HL-60/S4 treated with retinoic acid at 250 ng/mL for 4 days and 3 days (cell line): ENCODE data around the gene MAN1C1.
"Not testable (repeated sequence)": the region's sequence is repeated elsewhere in the genome, so short reads cannot be mapped to it uniquely, and the experiment has no call there.

Source experiments
- in situ Hi-C: fragments of 300-500 bp; cut with MboI; formaldehyde crosslinking; loops from 2 replicates; pipeline ENCODE4 v1.7.0; 2022; ENCODE audit warnings: low sequenced_read_pairs

Gene MAN1C1

GRCh38 chr1:25654109-25654660 lies 37.6 kb downstream of the MAN1C1 start:
- in situ Hi-C loops = no loop called here

- in situ Hi-C loops = no loop called here
Measured at GRCh38 chr1:25657121-25657882, 40.7 kb downstream of the MAN1C1 start.

GRCh38 chr1:25657883-25658760 lies 41.5 kb downstream of the MAN1C1 start:
- in situ Hi-C loops = no loop called here

- in situ Hi-C loops = no loop called here
Measured at GRCh38 chr1:25658791-25659431, 42.3 kb downstream of the MAN1C1 start.

GRCh38 chr1:25661043-25661815 lies 44.6 kb downstream of the MAN1C1 start:
- in situ Hi-C loops = no loop called here

- in situ Hi-C loops = no loop called here
Measured at GRCh38 chr1:25662061-25662460, 45.5 kb downstream of the MAN1C1 start.

- in situ Hi-C loops = not testable (repeated sequence)
Measured at GRCh38 chr1:25662959-25663358, 46.4 kb downstream of the MAN1C1 start.

GRCh38 chr1:25664357-25665199 lies 48.0 kb downstream of the MAN1C1 start:
- in situ Hi-C loops = no loop called here

- in situ Hi-C loops = no loop called here
Measured at GRCh38 chr1:25666460-25666859, 49.9 kb downstream of the MAN1C1 start.

- in situ Hi-C loops = no loop called here
Measured at GRCh38 chr1:25668931-25669573, 52.5 kb downstream of the MAN1C1 start.

- in situ Hi-C loops = no loop called here
Measured at GRCh38 chr1:25669781-25670567, 53.4 kb downstream of the MAN1C1 start.

- in situ Hi-C loops = no loop called here
Measured at GRCh38 chr1:25671929-25672328, 55.3 kb downstream of the MAN1C1 start.

- in situ Hi-C loops = no loop called here
Measured at GRCh38 chr1:25672763-25673409, 56.3 kb downstream of the MAN1C1 start.

- in situ Hi-C loops = no loop called here
Measured at GRCh38 chr1:25673456-25673855, 56.9 kb downstream of the MAN1C1 start.

- in situ Hi-C loops = no loop called here
Measured at GRCh38 chr1:25673962-25674806, 57.6 kb downstream of the MAN1C1 start.

GRCh38 chr1:25674807-25675084 lies 58.2 kb downstream of the MAN1C1 start:
- in situ Hi-C loops = no loop called here
